ENCODE results near the gene NWD2. TPM values are rescaled to one million over a fixed set of nuclear protein-coding genes. Genes with fewer than 3 reads are reported as not detected.
"Not testable (repeated sequence)": the region's sequence is repeated elsewhere in the genome, so short reads cannot be mapped to it uniquely, and the experiment has no call there.

NWD2 gene
- total RNA-seq, result under 1 TPM; 0.50 to 0.63 TPM
- 0.12 TPM for polyA plus RNA-seq (ENCODE audit: insufficient read depth, low read depth, low replicate concordance)
- long read RNA-seq, donor 1, result 0 reads
- long read RNA-seq, donor 2, result 0 reads

DNA sequence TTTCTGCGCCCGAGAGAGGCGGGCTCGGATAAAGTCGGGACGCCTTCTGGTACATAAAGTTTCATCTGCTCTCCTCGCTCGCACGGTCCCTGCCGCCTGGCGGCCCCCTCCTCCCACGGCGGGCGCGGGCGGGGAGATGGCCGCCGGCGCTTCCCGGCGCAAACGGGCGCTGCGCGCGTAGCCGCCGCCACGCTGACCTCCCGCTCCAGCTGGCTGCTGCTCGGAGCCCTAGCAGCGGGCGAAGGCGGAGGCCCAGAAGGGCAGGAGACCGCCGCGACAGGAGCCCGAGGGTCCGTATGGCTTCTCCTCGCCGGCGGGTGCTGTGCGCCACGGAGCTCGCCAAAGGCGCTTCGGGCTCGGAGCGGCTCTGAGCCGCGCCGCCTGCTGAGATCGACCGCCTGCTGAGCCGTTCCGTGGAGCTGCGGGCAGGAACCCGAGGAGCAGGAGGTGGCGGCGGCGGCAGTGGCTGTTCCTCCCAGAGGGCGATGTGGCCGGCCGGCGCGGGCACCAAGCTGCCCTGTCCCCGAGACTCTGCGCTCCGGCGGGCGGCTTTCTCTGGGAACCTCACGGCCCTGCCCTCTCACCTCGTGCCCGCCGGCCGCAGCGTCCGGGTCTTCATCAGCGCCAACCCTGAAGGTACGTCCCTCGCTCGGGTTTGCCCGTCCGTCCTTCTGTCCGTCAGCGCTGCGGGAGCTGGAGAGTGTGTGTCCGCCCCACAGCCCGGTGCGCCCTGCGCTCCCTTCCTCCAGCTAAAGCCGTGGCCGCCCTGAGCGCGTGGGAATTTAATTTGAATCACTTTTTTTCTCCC, at the start of gene NWD2:
TSS of gene NWD2 (plus strand) at position 161 of the 808 bp plus-strand sequence. CDS start at position 486, 325 bp downstream.
- Histone ChIP-seq H3K4me3 (peak within 1 kb of the TSS; percentile 50 to 59), H3K9me3 (no peaks in the 10 kb centered on the region), H3K4me1 (peaks cover 3% of the 10 kb centered on the region), H3K36me3 (ENCODE audit: low read depth, missing control alignments) (no peaks in the 10 kb centered on the region), H3K27me3 (no peaks in the 10 kb centered on the region), H3K27ac (peak within 1 kb of the TSS; percentile 36 to 50)
- 0 to 1% methylated on average over 9 to 93 of the region's 95 CpGs for WGBS, 2 donors
- DNase-seq, result peak; percentile 50
- no peak for TF ChIP-seq CTCF (IDR thresholded peaks at IDR 0.05)
- intact Hi-C loops (cut with DNase I; ENCODE audit: low total_unique reads), result no loop called here

DNA sequence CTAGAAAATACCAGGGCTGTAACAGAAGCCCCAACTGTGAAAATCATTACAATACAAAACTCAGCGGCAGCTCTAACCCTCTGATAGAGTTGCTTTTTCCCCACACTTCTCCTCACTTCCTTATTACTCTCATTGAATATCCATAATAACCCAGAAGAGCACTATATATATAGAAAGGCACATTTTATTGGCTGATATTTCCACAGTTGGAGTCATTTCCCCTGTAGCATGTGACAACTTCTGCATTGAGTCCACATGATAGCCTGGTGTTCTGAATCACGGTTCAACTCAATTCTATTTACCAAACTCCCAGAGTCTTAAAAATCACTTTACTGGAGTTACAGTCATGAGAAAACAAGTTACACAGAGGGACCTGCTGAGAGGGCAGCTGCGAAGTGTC, 46.6 kb upstream of the NWD2 start:
- intact Hi-C loops (cut with DNase I; ENCODE audit: low total_unique reads), result no loop called here
- 71 to 92% methylated on average over 3 of the region's 3 CpGs for WGBS, 2 donors
- no peaks in the 10 kb centered on the region for H3K9me3 ChIP-seq
- no peak for DNase-seq
- no peaks in the 10 kb centered on the region for H3K36me3 ChIP-seq (ENCODE audit: low read depth, missing control alignments)
- no peak overlapping the region for H3K4me3 ChIP-seq
- TF ChIP-seq CTCF (IDR thresholded peaks at IDR 0.05), result no peak
- TF ChIP-seq POLR2A (IDR thresholded peaks at IDR 0.05), result no peak
- no peaks in the 10 kb centered on the region for H3K4me1 ChIP-seq
- H3K27ac ChIP-seq, result no peak overlapping the region
- no peaks in the 10 kb centered on the region for H3K27me3 ChIP-seq

GRCh38 chr4:37204740-37205139, 39.8 kb upstream of the NWD2 start:
- H3K9me3 ChIP-seq; H3K4me1 ChIP-seq; intact Hi-C loops (cut with DNase I; ENCODE audit: low total_unique reads); DNase-seq; H3K4me3 ChIP-seq; H3K27ac ChIP-seq; H3K36me3 ChIP-seq (ENCODE audit: low read depth, missing control alignments); H3K27me3 ChIP-seq: not testable (repeated sequence)
- WGBS, 2 donors, result 91 to 94% methylated on average over 1 of the region's 1 CpG

DNA sequence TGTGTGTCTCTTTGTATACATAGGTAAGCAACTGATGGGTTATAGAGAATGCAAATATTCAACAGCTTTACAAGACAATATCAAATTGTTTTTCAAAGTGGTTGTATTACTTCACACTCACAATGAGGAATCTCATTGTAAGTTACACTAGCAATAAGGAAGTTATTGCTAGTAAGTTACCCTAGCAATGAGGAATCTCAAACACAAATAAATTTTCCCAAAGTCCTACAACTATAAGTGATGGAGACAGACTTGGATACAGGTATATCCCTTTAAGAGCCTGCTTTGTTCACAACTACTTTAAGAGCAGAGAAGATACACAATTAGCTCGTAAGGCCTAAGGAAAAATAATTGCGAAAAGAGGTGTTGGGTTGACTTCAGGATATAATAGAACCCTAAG, 28.3 kb upstream of the NWD2 start:
- 85 to 91% methylated on average over 2 of the region's 2 CpGs for WGBS, 2 donors

GRCh38 chr4:37219242-37219641, 25.3 kb upstream of the NWD2 start:
- H3K27me3 ChIP-seq, result no peaks in the 10 kb centered on the region
- DNase-seq, result no peak
- H3K4me1 ChIP-seq, result no peaks in the 10 kb centered on the region
- TF ChIP-seq CTCF (IDR thresholded peaks at IDR 0.05), result no peak
- no peak for TF ChIP-seq POLR2A (IDR thresholded peaks at IDR 0.05)
- no peaks in the 10 kb centered on the region for H3K9me3 ChIP-seq
- no peak overlapping the region for H3K4me3 ChIP-seq
- WGBS, 2 donors, result 27 to 35% methylated on average over 3 of the region's 3 CpGs
- H3K36me3 ChIP-seq (ENCODE audit: low read depth, missing control alignments), result no peaks in the 10 kb centered on the region
- intact Hi-C loops (cut with DNase I; ENCODE audit: low total_unique reads), result no loop called here
- no peak overlapping the region for H3K27ac ChIP-seq

More for the DNA sequence above, 28.3 kb upstream of the NWD2 start:
- no peaks in the 10 kb centered on the region for H3K4me1 ChIP-seq
- no peak overlapping the region for H3K4me3 ChIP-seq
- H3K36me3 ChIP-seq (ENCODE audit: low read depth, missing control alignments), result no peaks in the 10 kb centered on the region
- no peak for DNase-seq
- no peak for TF ChIP-seq CTCF (IDR thresholded peaks at IDR 0.05)
- TF ChIP-seq POLR2A (IDR thresholded peaks at IDR 0.05), result no peak
- intact Hi-C loops (cut with DNase I; ENCODE audit: low total_unique reads), result no loop called here
- H3K9me3 ChIP-seq, result no peaks in the 10 kb centered on the region
- no peak overlapping the region for H3K27ac ChIP-seq
- H3K27me3 ChIP-seq, result no peaks in the 10 kb centered on the region

Measured in testis (tissue), 5 donors.